GM12878 (cell line): ENCODE measurements around the gene TMEM59. TPM values are rescaled to one million over a fixed set of nuclear protein-coding genes. Genes with fewer than 3 reads are reported as not detected.

ENCODE experiments used
- ATAC-seq: fragments of 200-7000 bp; cut with Tn5 transposase; 3 replicates; pipeline ENCODE4 v1.9.1; 2020; ENCODE audit warnings: mild to moderate bottlenecking, moderate library complexity
- BruUV-seq: library from RNA; stranded (reverse); fragments of 400-500 nt; replicated peaks from 2 replicates; lab custom pipeline; 2021; lab: Mats Ljungman, UMichigan
- CTCF ChIA-PET: fragments of 300-600 bp; sonication (Branson Sonifier 250); formaldehyde crosslinking; extraction: SDS; loops from one replicate; lab custom pipeline; 2021; ENCODE audit warnings: inconsistent platforms; lab: Yijun Ruan, JAX
- POLR2A ChIA-PET: fragments of 350-600 bp; formaldehyde crosslinking; extraction: SDS; loops from one replicate; lab custom pipeline; 2021; ENCODE audit warnings: inconsistent platforms; lab: Charles Lee
- RAD21 ChIA-PET: fragments of 300-600 bp; sonication (Branson Sonifier 250); formaldehyde crosslinking; loops from one replicate; lab custom pipeline; 2023; ENCODE audit warnings: antibody characterized with exemption; ENCODE audit not compliant: unreplicated experiment; lab: Charles Lee
- SMC1A ChIA-PET: fragments of 300-600 bp; sonication (Branson Sonifier 250); formaldehyde crosslinking; loops from one replicate; lab custom pipeline; 2023; ENCODE audit not compliant: unreplicated experiment, uncharacterized antibody; lab: Charles Lee
- DNase-seq: peaks from one replicate; pipeline ENCODE4 v3.0.0-alpha.2; 2011; ENCODE audit warnings: low read depth, low spot score
- FAIRE-seq: peaks from 3 replicates; lab custom pipeline; 2011; peaks lifted over from hg19 to GRCh38; lab: Jason Lieb, UNC
- H2AFZ ChIP-seq: 2 replicates; pipeline ENCODE4 v1.6.0; 2011; ENCODE audit warnings: low read depth, low read length, control low read depth; ENCODE audit not compliant: control insufficient read depth
- H3K27ac ChIP-seq: 2 replicates; pipeline ENCODE4 v1.5.1; 2011; ENCODE audit warnings: control low read depth; ENCODE audit not compliant: control insufficient read depth, insufficient read depth
- H3K27me3 ChIP-seq, 2 experiments: replicated peaks in 1 of 2; 2 replicates each; pipeline versions ENCODE4 v1.6.0 to v1.6.1; 2011; ENCODE audit warnings: low read length in 1 of 2; ENCODE audit not compliant: control insufficient read depth in 2 of 2, insufficient read depth in 2 of 2
- H3K36me3 ChIP-seq, 2 experiments: 2 replicates each; pipeline ENCODE4 v1.5.1; 2011; ENCODE audit warnings: low read length in 1 of 2; ENCODE audit not compliant: control insufficient read depth in 2 of 2, insufficient read depth in 2 of 2
- H3K4me1 ChIP-seq: 2 replicates; pipeline ENCODE4 v1.6.1; 2011; ENCODE audit warnings: mild to moderate bottlenecking, low read length, moderate library complexity, mixed read lengths; ENCODE audit not compliant: control insufficient read depth, insufficient read depth
- H3K4me2 ChIP-seq: 2 replicates; pipeline ENCODE4 v1.6.0; 2011; ENCODE audit warnings: control low read depth; ENCODE audit not compliant: control insufficient read depth, insufficient read depth
- H3K4me3 ChIP-seq: fragments of 200-600 bp; sonication (generic); 2 replicates; pipeline ENCODE4 v1.5.1; 2016
- H3K79me2 ChIP-seq: 2 replicates; pipeline ENCODE4 v1.6.0; 2011; ENCODE audit warnings: low read length; ENCODE audit not compliant: control insufficient read depth, insufficient read depth
- H3K9ac ChIP-seq: 2 replicates; pipeline ENCODE4 v1.8.0; 2011; ENCODE audit warnings: low read length, control low read depth, mixed read lengths; ENCODE audit not compliant: control insufficient read depth, insufficient read depth
- H3K9me3 ChIP-seq: replicated peaks from 3 replicates; pipeline ENCODE4 v1.5.1; 2011; ENCODE audit warnings: mild to moderate bottlenecking, low read length; ENCODE audit not compliant: control insufficient read depth, insufficient read depth
- H4K20me1 ChIP-seq: 2 replicates; pipeline ENCODE4 v1.6.0; 2011; ENCODE audit not compliant: control insufficient read depth, insufficient read depth
- CEBPB ChIP-seq, 2 experiments: fragments of 150-350 bp in 1 of 2; IDR thresholded peaks; 2 replicates each; pipeline ENCODE4 v1.6.1; 2012 to 2014; ENCODE audit warnings: low read depth in 2 of 2, low read length in 2 of 2, borderline replicate concordance in 1 of 2, inconsistent platforms in 1 of 2
- GABPA ChIP-seq: IDR thresholded peaks from 2 replicates; pipeline ENCODE4 v1.6.1; 2014; ENCODE audit warnings: antibody characterized with exemption, low read depth, mild to moderate bottlenecking, inconsistent platforms
- HCFC1 ChIP-seq: fragments of 150-350 bp; IDR thresholded peaks from 2 replicates; pipeline ENCODE4 v1.6.1; 2014; ENCODE audit warnings: low read length
- IRF4 ChIP-seq: IDR thresholded peaks from 2 replicates; pipeline ENCODE4 v1.6.1; 2011; ENCODE audit warnings: low read depth, low read length
- NFIC ChIP-seq: IDR thresholded peaks from 2 replicates; pipeline ENCODE4 v1.6.1; 2012; ENCODE audit warnings: low read depth, mild to moderate bottlenecking, inconsistent platforms, low read length, moderate library complexity
- NFYB ChIP-seq: IDR thresholded peaks from 2 replicates; pipeline ENCODE4 v1.6.1; 2011; ENCODE audit warnings: low read depth, mild to moderate bottlenecking, low read length, improper control_type of control experiment, moderate library complexity; ENCODE audit not compliant: insufficient read depth
- SMARCA5 ChIP-seq: fragments of 450-650 bp; IDR thresholded peaks from 2 replicates; pipeline ENCODE4 v1.6.1; 2017; ENCODE audit warnings: mild to moderate bottlenecking
- TBL1XR1 ChIP-seq: IDR thresholded peaks from 2 replicates; pipeline ENCODE4 v1.6.1; 2012; ENCODE audit warnings: low read depth, low read length, improper control_type of control experiment
- TCF3 ChIP-seq: IDR thresholded peaks from 2 replicates; pipeline ENCODE4 v1.6.1; 2012; ENCODE audit warnings: low read depth, mild to moderate bottlenecking, low read length, borderline replicate concordance; ENCODE audit not compliant: insufficient read depth
- ZNF24 ChIP-seq: fragments of 450-650 bp; IDR thresholded peaks from 2 replicates; pipeline ENCODE4 v1.6.1; 2017; ENCODE audit warnings: antibody characterized with exemption, mild to moderate bottlenecking
- WGBS: methylation state at CpG from one replicate; pipeline ENCODE4 v1.1.6; 2016; ENCODE audit warnings: low lambda C conversion rate; ENCODE audit not compliant: insufficient replicate concordance, insufficient coverage; ENCODE audit errors: missing lambda C conversion rate; 5-methylcytosine and 5-hydroxymethylcytosine counted together
- in situ Hi-C: fragments of 300-500 bp; cut with MboI; formaldehyde crosslinking; loops from 9 replicates; pipeline ENCODE4 v1.14.3; 2018; ENCODE audit warnings: mixed read lengths
- intact Hi-C: fragments of 100-400 bp; cut with micrococcal nuclease; formaldehyde crosslinking; loops from one replicate; pipeline ENCODE4 v1.14.2; 2022; ENCODE audit not compliant: unreplicated experiment
- polyA plus RNA-seq, 11 experiments: library from polyadenylated mRNA; depleted of rRNA in 4 of 11; unstranded in 6 of 11; stranded (reverse) in 5 of 11; fragments of >200 nt; fragmentation: Nextera tagmentation in 4 of 11; fragmentation: Illumina TruSeq in 1 of 11; extraction: Ambion mirVana in 4 of 11; extraction: Trizol in 1 of 11; gene quantifications; 1 replicate in 1 of 11; 2 replicates in 10 of 11; pipeline versions ENCODE4 v1.2.1 to v1.2.3, GENCODE V29; 2011 to 2016; ENCODE audit warnings: inconsistent platforms in 2 of 11, missing spikeins in 2 of 11, low read depth in 1 of 11
- total RNA-seq, 4 experiments: library from RNA; depleted of rRNA in 3 of 4; stranded (reverse); fragments of >200 nt in 3 of 4; fragmentation: Illumina TruSeq in 1 of 4; extraction: Trizol in 1 of 4; gene quantifications; 2 replicates each; pipeline versions ENCODE4 v1.2.1 to v1.2.3, GENCODE V29; 2013 to 2021
- TF ChIP-seq, protein P1 (sequence below): fragments of 150-350 bp; IDR thresholded peaks from 2 replicates; pipeline ENCODE4 v1.6.1; 2016; ENCODE audit warnings: low read depth, low read length
- TF ChIP-seq, protein P2 (sequence below): IDR thresholded peaks from 2 replicates; pipeline ENCODE4 v1.6.1; 2011; ENCODE audit warnings: borderline replicate concordance, low read depth, mild to moderate bottlenecking, moderate library complexity, low read length; ENCODE audit not compliant: insufficient read depth, poor library complexity, severe bottlenecking
- TF ChIP-seq, protein P3 (sequence below): fragments of 450-650 bp; IDR thresholded peaks from 2 replicates; pipeline ENCODE4 v1.6.1; 2017; ENCODE audit warnings: borderline replicate concordance
- TF ChIP-seq, protein P4 (sequence below): fragments of 450-650 bp; IDR thresholded peaks from 2 replicates; pipeline ENCODE4 v1.6.1; 2018; ENCODE audit warnings: borderline replicate concordance, mild to moderate bottlenecking; ENCODE audit not compliant: partially characterized antibody
- TF ChIP-seq, protein P5 (sequence below): IDR thresholded peaks from 2 replicates; pipeline ENCODE4 v1.6.1; 2011; ENCODE audit warnings: borderline replicate concordance, low read depth, mild to moderate bottlenecking, moderate library complexity, mixed read lengths, low read length; ENCODE audit not compliant: insufficient read depth; ENCODE audit errors: extremely low read length

Gene TMEM59
- total and polyA plus RNA-seq, 10 of the 15 experiments (the other 5 are each of a cell fraction or from before 2014, with no cell fraction given): 69.9 to 273 (median 111) TPM

DNA sequence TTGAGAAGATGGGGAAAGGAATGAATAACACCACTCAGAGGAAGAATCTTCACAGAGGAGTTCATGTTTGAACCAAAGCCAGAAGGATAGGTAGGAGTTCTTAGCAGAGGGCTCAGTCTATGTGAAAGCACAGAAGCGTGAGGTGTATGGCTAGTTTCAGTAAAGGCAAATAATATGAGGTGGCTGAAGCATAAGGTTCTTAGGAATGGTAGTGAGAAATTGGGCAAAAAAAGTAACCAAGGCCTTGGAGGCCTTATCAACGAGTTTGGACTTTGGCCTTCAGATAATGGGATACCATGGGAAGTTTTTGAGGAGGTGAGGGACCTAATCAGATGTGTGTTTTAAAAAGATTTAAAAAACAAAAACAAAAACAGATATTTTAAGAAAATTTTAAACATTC lies 47.5 kb upstream of the TMEM59 start:
- no peak overlapping the region for H2AFZ ChIP-seq
- H3K9me3 ChIP-seq: no peaks in the 10 kb centered on the region
- RAD21 ChIA-PET: no interaction called here
- H3K4me3 ChIP-seq: no peak overlapping the region
- FAIRE-seq: no peak
- H3K4me1 ChIP-seq: no peaks in the 10 kb centered on the region
- H3K27me3 ChIP-seq: no peaks in the 10 kb centered on the region
- CTCF ChIA-PET: no interaction called here
- intact Hi-C loops: no loop called here
- no peak overlapping the region for H3K27ac ChIP-seq
- H3K79me2 ChIP-seq: no peaks in the 10 kb centered on the region
- no TSS peak for BruUV-seq
- SMC1A ChIA-PET: no interaction called here
- in situ Hi-C loops: no loop called here
- whole genome bisulfite sequencing: 75% methylated on average over 2 of the region's 2 CpGs
- DNase-seq: no peak
- POLR2A ChIA-PET: no interaction called here
- H4K20me1 ChIP-seq: no peaks in the 10 kb centered on the region
- no peak overlapping the region for H3K9ac ChIP-seq
- peaks cover 3 to 4% of the 10 kb centered on the region in 2 experiments; a peak in 3 of 4 replicates for H3K36me3 ChIP-seq
- no peak overlapping the region for H3K4me2 ChIP-seq
- ATAC-seq: no peak
- TF ChIP-seq, protein P1, sequence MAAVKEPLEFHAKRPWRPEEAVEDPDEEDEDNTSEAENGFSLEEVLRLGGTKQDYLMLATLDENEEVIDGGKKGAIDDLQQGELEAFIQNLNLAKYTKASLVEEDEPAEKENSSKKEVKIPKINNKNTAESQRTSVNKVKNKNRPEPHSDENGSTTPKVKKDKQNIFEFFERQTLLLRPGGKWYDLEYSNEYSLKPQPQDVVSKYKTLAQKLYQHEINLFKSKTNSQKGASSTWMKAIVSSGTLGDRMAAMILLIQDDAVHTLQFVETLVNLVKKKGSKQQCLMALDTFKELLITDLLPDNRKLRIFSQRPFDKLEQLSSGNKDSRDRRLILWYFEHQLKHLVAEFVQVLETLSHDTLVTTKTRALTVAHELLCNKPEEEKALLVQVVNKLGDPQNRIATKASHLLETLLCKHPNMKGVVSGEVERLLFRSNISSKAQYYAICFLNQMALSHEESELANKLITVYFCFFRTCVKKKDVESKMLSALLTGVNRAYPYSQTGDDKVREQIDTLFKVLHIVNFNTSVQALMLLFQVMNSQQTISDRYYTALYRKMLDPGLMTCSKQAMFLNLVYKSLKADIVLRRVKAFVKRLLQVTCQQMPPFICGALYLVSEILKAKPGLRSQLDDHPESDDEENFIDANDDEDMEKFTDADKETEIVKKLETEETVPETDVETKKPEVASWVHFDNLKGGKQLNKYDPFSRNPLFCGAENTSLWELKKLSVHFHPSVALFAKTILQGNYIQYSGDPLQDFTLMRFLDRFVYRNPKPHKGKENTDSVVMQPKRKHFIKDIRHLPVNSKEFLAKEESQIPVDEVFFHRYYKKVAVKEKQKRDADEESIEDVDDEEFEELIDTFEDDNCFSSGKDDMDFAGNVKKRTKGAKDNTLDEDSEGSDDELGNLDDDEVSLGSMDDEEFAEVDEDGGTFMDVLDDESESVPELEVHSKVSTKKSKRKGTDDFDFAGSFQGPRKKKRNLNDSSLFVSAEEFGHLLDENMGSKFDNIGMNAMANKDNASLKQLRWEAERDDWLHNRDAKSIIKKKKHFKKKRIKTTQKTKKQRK: no peak
- TF ChIP-seq GABPA (no peak), SMARCA5 (no peak), NFYB (no peak), HCFC1 (no peak), NFIC (no peak), TBL1XR1 (no peak), IRF4 (no peak), CEBPB (IDR thresholded peaks at IDR 0.05; ENCODE audit: borderline replicate concordance in 1 of 2, low read depth in 2 of 2, low read length in 2 of 2) (no peak), ZNF24 (no peak), TCF3 (no peak)
- TF ChIP-seq, protein P2, sequence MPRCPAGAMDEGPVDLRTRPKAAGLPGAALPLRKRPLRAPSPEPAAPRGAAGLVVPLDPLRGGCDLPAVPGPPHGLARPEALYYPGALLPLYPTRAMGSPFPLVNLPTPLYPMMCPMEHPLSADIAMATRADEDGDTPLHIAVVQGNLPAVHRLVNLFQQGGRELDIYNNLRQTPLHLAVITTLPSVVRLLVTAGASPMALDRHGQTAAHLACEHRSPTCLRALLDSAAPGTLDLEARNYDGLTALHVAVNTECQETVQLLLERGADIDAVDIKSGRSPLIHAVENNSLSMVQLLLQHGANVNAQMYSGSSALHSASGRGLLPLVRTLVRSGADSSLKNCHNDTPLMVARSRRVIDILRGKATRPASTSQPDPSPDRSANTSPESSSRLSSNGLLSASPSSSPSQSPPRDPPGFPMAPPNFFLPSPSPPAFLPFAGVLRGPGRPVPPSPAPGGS: no peak
- TF ChIP-seq, protein P3, sequence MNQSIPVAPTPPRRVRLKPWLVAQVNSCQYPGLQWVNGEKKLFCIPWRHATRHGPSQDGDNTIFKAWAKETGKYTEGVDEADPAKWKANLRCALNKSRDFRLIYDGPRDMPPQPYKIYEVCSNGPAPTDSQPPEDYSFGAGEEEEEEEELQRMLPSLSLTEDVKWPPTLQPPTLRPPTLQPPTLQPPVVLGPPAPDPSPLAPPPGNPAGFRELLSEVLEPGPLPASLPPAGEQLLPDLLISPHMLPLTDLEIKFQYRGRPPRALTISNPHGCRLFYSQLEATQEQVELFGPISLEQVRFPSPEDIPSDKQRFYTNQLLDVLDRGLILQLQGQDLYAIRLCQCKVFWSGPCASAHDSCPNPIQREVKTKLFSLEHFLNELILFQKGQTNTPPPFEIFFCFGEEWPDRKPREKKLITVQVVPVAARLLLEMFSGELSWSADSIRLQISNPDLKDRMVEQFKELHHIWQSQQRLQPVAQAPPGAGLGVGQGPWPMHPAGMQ: no peak
- TF ChIP-seq, protein P4, sequence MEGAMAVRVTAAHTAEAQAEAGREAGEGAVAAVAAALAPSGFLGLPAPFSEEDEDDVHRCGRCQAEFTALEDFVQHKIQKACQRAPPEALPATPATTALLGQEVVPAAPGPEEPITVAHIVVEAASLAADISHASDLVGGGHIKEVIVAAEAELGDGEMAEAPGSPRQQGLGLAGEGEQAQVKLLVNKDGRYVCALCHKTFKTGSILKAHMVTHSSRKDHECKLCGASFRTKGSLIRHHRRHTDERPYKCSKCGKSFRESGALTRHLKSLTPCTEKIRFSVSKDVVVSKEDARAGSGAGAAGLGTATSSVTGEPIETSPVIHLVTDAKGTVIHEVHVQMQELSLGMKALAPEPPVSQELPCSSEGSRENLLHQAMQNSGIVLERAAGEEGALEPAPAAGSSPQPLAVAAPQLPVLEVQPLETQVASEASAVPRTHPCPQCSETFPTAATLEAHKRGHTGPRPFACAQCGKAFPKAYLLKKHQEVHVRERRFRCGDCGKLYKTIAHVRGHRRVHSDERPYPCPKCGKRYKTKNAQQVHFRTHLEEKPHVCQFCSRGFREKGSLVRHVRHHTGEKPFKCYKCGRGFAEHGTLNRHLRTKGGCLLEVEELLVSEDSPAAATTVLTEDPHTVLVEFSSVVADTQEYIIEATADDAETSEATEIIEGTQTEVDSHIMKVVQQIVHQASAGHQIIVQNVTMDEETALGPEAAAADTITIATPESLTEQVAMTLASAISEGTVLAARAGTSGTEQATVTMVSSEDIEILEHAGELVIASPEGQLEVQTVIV: no peak
- TF ChIP-seq, protein P5, sequence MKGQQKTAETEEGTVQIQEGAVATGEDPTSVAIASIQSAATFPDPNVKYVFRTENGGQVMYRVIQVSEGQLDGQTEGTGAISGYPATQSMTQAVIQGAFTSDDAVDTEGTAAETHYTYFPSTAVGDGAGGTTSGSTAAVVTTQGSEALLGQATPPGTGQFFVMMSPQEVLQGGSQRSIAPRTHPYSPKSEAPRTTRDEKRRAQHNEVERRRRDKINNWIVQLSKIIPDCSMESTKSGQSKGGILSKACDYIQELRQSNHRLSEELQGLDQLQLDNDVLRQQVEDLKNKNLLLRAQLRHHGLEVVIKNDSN: no peak
